T-helper 22 cell (primary cell): ENCODE data around the gene FUT6.
A peak's percentile ranks its signal among the peaks of the same experiment; 100 is the strongest.

Experiments used
- DNase-seq: peaks from one replicate; pipeline ENCODE4 v3.0.0-alpha.2; 2020; ENCODE audit warnings: low read depth

FUT6 gene

DNA sequence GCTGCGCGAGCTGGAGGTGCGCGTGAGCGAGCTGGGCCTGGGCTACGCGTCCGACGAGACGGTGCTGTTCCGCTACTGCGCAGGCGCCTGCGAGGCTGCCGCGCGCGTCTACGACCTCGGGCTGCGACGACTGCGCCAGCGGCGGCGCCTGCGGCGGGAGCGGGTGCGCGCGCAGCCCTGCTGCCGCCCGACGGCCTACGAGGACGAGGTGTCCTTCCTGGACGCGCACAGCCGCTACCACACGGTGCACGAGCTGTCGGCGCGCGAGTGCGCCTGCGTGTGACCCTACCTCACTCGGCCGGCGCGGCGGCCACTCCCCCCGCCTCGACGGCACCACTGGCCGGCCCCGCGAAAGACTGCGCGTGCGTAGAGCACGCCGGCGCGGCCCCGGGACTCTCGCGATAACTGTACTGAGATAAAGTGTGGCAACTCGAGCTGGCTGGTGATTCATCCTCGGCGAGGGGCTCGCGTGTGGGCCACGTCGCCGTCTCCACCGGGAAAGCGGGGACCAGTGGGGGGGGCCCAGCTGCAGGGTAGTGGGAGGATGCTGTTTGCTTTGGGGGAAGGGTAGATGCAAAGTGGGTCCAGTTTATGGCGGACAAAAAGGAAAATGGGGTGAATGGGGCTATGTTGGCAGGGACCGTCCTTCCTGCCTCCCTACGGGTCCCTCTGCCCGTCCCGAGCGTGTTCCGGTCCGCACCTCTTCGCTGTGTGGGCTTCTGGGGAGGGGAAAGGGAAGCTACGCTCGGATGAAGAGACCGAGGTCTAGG is 11.4 kb downstream of the FUT6 start:
- peak; percentile 85 for DNase-seq

DNA sequence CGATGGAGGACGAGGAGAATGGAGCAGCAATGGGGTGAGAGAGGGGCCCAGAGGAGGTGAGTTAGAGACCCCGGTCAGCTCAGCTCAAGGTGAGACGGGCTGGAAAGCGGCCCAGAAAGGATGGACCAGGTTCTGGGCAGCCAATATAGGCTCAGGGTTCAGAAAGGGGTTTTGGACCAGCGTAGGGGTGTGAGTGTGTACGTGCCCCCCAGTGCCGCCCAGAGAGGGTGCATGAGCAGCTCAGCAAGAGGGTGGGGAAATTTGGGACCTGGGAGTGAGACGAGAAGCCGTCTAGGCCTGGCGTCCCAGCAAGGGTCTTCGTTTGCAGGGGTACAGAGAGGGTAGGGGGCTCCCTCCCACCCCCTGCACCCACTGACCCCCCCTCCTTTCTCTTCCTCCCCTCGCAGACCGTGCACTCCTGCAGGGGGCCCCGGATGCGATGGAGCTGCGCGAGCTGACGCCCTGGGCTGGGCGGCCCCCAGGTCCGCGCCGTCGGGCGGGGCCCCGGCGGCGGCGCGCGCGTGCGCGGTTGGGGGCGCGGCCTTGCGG is 12.1 kb downstream of the FUT6 start:
- no peak for DNase-seq

- no peak for DNase-seq
Observed at GRCh38 chr19:5826531-5827341, 12.8 kb downstream of the FUT6 start.

- no peak for DNase-seq
Observed at GRCh38 chr19:5825178-5825577, 14.3 kb downstream of the FUT6 start.

DNA sequence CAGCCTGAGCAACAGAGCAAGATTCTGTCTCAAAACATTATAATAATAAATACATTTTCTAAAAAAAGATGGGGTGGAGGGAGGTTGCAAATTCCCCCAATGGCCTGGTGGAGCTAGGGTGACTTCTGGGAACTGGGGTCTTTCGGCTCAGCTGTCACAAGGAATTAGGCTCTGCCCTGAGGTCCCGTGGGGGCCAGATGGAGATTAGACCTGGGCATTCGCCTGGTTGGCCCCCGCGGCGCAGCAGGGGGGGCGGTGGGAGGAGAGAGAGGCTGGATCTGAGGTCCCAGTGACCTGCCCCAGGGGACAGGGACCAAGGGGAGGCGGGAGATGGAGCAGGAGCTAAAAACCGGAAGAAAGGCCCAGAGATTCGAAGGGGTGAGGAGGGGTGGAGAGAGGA is 14.8 kb downstream of the FUT6 start:
- no peak for DNase-seq

- DNase-seq: no peak
Observed at GRCh38 chr19:5823579-5824281, 15.8 kb downstream of the FUT6 start.

DNA sequence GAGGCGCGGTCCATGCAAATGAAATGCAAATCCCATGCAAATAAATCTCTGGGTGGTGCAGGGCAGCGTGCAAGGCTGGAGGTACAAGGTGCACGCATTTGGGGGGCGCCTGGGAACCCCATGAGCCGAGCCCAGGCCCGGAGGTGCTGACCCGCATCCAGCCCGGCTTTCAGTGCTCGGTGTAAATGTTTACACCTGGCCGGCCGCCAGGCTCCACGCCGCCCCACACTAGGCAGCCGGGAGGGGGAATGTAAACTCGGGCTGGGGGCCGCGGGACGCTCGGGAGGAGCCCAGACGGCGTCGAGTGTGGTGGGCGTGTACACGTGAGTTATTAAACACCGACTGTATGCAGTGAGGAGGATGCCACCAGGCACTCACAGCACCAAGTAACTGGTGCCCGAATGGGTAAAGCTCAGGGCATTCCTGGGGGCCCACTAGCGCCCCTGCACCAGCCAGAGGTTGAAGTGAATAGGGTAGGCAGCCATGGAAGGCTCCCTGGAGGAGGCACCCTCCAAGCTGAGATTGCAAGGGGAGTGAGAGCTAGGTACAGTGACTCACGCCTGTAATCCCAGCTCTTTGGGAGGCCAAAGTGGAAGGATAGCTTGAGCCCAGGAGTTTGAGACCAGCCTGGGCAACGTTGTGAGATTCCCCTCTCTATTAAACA is 17.2 kb downstream of the FUT6 start:
- DNase-seq: no peak

- DNase-seq: no peak
Observed at GRCh38 chr19:5821521-5822180, 17.9 kb downstream of the FUT6 start.

DNA sequence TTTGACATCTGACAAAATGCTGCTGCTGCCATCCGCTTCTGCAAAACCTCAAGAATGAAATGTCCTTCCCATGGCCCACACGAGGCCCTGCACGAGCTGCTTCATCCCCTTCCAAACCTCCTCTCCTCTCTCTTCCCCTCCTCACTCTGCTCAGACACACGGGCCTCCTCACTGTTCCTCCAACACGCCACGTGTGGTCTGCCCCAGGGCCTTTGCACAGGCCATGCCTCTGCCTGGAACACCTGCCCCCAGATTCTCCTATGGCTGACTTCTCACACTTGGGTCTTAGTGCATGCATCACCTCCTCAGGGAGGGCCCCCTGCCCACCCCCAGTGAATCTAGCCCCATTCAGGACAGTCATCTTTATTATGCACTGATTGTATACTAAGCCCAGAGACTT is 18.7 kb downstream of the FUT6 start:
- DNase-seq: no peak

- DNase-seq: no peak
Observed at GRCh38 chr19:5818594-5818993, 20.9 kb downstream of the FUT6 start.

GRCh38 chr19:5817218-5817617 is 22.3 kb downstream of the FUT6 start:
- no peak for DNase-seq

GRCh38 chr19:5814852-5815246 is 24.7 kb downstream of the FUT6 start:
- no peak for DNase-seq

DNA sequence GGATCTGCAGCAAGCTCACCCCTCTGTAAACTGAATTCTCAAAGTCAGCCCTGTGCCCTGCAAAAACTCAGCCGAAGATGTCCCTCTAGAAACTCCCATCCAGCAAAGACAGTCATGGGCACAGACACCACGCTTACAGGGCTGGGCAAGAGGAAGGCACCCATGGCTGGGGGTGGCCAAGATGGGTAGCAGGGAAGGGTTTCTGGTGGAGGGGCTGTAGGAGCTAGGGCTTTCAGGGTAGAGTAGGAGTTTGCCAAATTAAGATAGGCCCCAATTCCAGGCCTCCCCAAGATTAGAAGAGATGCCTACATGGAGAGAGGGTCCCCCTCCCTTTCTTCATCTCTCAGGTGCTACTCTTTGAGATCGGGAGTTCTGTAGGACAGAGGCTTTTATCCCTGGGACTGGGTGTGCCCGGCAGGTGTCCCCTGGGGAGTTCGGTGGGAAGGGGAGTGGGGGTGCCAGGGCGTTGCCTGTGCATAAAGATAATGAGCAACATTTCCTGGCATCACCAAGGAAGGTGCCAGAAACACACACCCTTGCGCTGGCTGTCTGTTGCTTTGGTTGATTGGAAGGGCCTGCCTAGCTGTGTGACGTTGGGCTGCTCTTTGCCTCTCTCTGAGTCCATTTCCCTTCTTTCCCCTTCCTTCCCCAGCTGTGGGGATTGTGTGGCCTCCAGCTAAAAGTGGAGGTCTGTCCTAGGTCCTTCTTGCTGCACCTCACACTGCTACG is 25.2 kb downstream of the FUT6 start:
- no peak for DNase-seq

DNA sequence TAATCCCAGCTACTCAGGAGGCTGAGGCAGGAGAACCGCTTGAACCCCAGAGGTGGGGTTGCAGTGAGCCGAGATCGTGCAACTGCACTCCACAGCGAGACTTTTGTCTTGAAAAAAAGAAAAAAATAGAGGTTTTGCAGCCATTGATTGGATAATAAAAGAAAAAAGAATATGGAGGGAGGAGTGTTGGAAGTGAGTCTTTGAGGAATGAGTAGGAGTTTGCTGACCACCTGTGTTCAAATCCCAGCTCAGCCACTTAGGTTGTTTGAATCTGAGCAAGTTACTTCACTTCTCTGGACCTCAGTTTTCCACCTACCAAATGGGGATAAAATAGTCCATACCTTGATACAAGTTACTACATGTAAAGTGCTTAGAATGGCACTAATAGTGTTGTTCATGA is 28.4 kb downstream of the FUT6 start:
- DNase-seq: no peak

DNA sequence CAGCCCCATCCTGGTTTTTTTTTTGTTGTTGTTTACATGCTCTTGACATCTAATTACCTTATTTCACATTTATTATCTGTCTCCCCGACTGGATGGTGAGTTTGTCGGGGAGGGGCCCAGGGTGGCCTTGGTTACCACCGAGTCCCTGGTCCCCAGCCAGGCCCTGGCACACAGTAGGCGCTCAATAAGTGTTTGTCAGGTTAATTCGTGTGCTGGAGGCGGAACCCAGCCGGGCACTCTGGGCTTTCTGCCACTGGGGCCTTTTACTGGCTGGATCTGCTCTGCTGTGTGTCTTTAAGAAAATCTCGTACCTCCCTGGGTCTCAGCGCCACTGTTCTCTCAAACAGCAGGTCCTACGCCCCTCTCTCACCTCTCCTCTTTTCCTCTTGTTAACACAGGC is 30.0 kb downstream of the FUT6 start:
- DNase-seq: no peak

- no peak for DNase-seq
Observed at GRCh38 chr19:5809053-5809452, 30.4 kb downstream of the FUT6 start.

GRCh38 chr19:5808120-5808816 is 31.2 kb downstream of the FUT6 start:
- no peak for DNase-seq

DNA sequence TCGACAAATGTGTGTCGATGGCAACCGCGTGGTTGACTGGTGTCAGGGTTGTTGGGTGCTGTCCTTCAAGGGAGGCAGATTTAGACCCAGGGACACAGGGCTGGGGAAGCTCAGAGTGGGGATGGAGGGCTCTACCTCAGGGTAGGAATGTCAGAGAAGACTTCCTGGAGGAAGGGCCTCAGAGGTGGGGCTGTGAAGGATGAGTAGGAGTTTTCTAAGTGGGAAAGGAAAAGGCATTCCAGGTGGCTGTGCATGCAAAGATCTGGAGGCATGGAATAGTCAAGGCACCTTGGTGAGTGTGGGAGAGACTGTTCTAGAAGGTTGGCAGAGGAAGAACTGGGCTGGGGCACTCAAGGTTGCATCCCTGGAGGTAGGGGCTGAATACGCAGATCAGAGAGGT is 32.6 kb downstream of the FUT6 start:
- DNase-seq: no peak

GRCh38 chr19:5806133-5806489 is 33.4 kb downstream of the FUT6 start:
- no peak for DNase-seq

GRCh38 chr19:5805462-5806132 is 33.9 kb downstream of the FUT6 start:
- DNase-seq: no peak
